Stimulated activated CD8-positive, alpha-beta memory T cell treated with anti-CD3 and anti-CD28 coated beads, Interleukin-15, amount 100 ng/mL, for 48 hours (primary cell): ENCODE measurements around the gene KCNK1.

ENCODE experiments used
- DNase-seq, 2 donors: peaks; one replicate each; pipeline ENCODE4 v3.0.0-alpha.2; 2020; ENCODE audit warnings: low read depth in 2 of 2

The KCNK1 gene

GRCh38 chr1:233704898-233705723 lies 91.2 kb downstream of the KCNK1 start:
- DNase-seq = no peak

GRCh38 chr1:233707153-233707879 lies 93.4 kb downstream of the KCNK1 start:
- DNase-seq = no peak

GRCh38 chr1:233707880-233708815 lies 94.2 kb downstream of the KCNK1 start:
- no peak for DNase-seq

GRCh38 chr1:233710031-233710430 lies 96.1 kb downstream of the KCNK1 start:
- no peak for DNase-seq

- DNase-seq = no peak
Measured at GRCh38 chr1:233710507-233710906, 96.6 kb downstream of the KCNK1 start.

- no peak for DNase-seq
Measured at GRCh38 chr1:233714631-233715217, 100.8 kb downstream of the KCNK1 start.

GRCh38 chr1:233718057-233718456 lies 104.2 kb downstream of the KCNK1 start:
- DNase-seq = no peak

GRCh38 chr1:233719655-233720341 lies 105.9 kb downstream of the KCNK1 start:
- DNase-seq = no peak

- no peak for DNase-seq
Measured at GRCh38 chr1:233721004-233721595, 107.2 kb downstream of the KCNK1 start.
